ENCODE measurements around the gene NUTF2.

NUTF2 gene

GRCh38 chr16:67846320-67847063, at the start of gene NUTF2:
NUTF2 (plus strand) TSS chr16:67846933; CDS start chr16:67865131, 18,198 bp downstream.
- peak within 1 kb of the TSS; percentile 96 for H3K27ac ChIP-seq
- no peak for TF ChIP-seq CTCF (conservative IDR thresholded peaks at IDR 0.05; ENCODE audit: low read depth)
- DNase-seq (ENCODE audit: low spot score), result peak; percentile 92
- CTCF ChIA-PET, result interaction anchor here (0.6 to 3.8 kb wide), 4 partner anchors 30 to 332 kb away, joined by 3 to 20 read pairs (median 3); no protein-coding TSS in a partner anchor
- POLR2A ChIA-PET (ENCODE audit: low non-redundant PET), result interaction anchor here (0.5 to 1.7 kb wide), 3 partner anchors 11 to 25 kb away, joined by 3 to 5 read pairs (median 3); no protein-coding TSS in a partner anchor

GRCh38 chr16:67800338-67800926, 46.3 kb upstream of the NUTF2 start:
- CTCF ChIA-PET, result interaction anchor here (0.6 to 0.8 kb wide), 3 partner anchors 16 to 249 kb away, joined by 3 to 5 read pairs (median 4); no protein-coding TSS in a partner anchor
- TF ChIP-seq CTCF (conservative IDR thresholded peaks at IDR 0.05; ENCODE audit: low read depth), result no peak
- DNase-seq (ENCODE audit: low spot score), result no peak
- POLR2A ChIA-PET (ENCODE audit: low non-redundant PET), result no interaction called here
- H3K27ac ChIP-seq, result peak overlapping the region; percentile 32

- no peak for TF ChIP-seq CTCF (conservative IDR thresholded peaks at IDR 0.05; ENCODE audit: low read depth)
- H3K27ac ChIP-seq, result no peak overlapping the region
- POLR2A ChIA-PET (ENCODE audit: low non-redundant PET), result no interaction called here
- CTCF ChIA-PET, result interaction anchor here (0.6 to 1.2 kb wide), 3 partner anchors 15 to 250 kb away, joined by 3 to 4 read pairs (median 3); no protein-coding TSS in a partner anchor
- no peak for DNase-seq (ENCODE audit: low spot score)
Observed at GRCh38 chr16:67801241-67801640, 45.5 kb upstream of the NUTF2 start.

- CTCF ChIA-PET, result interaction anchor here (0.6 to 1.2 kb wide), 5 partner anchors 10 to 753 kb away, joined by 3 to 8 read pairs (median 5); no protein-coding TSS in a partner anchor
- H3K27ac ChIP-seq, result no peak overlapping the region
- no peak for TF ChIP-seq CTCF (conservative IDR thresholded peaks at IDR 0.05; ENCODE audit: low read depth)
- no peak for DNase-seq (ENCODE audit: low spot score)
- POLR2A ChIA-PET (ENCODE audit: low non-redundant PET), result no interaction called here
Observed at GRCh38 chr16:67801883-67802282, 44.9 kb upstream of the NUTF2 start.

GRCh38 chr16:67803894-67804293, 42.8 kb upstream of the NUTF2 start:
- ChIA-PET CTCF (interaction anchor here (0.6 to 1.0 kb wide), 3 partner anchors 10 to 281 kb away, joined by 3 to 5 read pairs (median 3); no protein-coding TSS in a partner anchor), POLR2A (ENCODE audit: low non-redundant PET) (no interaction called here)
- no peak for TF ChIP-seq CTCF (conservative IDR thresholded peaks at IDR 0.05; ENCODE audit: low read depth)

GRCh38 chr16:67804853-67805542, 41.7 kb upstream of the NUTF2 start:
- ChIA-PET POLR2A (ENCODE audit: low non-redundant PET) (no interaction called here), CTCF (interaction anchor here (1.0 kb wide), 1 partner anchor 12 kb away, joined by 3 read pairs; no protein-coding TSS in a partner anchor)
- no peak for TF ChIP-seq CTCF (conservative IDR thresholded peaks at IDR 0.05; ENCODE audit: low read depth)
- H3K27ac ChIP-seq, result peak overlapping the region; percentile 77; the same call in 1 of the 2 replicates
- DNase-seq (ENCODE audit: low spot score), result no peak

More at GRCh38 chr16:67803894-67804293, 42.8 kb upstream of the NUTF2 start:
- no peak for DNase-seq (ENCODE audit: low spot score)
- no peak overlapping the region for H3K27ac ChIP-seq

All from RWPE1 (cell line).